NCI-H146 (cell line): Measurements from ENCODE around the gene MPZL2.
"Not testable (repeated sequence)": the region's sequence is repeated elsewhere in the genome, so short reads cannot be mapped to it uniquely, and the experiment has no call there.

Experiments
- DNase-seq: peaks from one replicate; lab custom pipeline; 2025; lab: John Stamatoyannopoulos, UW

MPZL2 gene

DNA sequence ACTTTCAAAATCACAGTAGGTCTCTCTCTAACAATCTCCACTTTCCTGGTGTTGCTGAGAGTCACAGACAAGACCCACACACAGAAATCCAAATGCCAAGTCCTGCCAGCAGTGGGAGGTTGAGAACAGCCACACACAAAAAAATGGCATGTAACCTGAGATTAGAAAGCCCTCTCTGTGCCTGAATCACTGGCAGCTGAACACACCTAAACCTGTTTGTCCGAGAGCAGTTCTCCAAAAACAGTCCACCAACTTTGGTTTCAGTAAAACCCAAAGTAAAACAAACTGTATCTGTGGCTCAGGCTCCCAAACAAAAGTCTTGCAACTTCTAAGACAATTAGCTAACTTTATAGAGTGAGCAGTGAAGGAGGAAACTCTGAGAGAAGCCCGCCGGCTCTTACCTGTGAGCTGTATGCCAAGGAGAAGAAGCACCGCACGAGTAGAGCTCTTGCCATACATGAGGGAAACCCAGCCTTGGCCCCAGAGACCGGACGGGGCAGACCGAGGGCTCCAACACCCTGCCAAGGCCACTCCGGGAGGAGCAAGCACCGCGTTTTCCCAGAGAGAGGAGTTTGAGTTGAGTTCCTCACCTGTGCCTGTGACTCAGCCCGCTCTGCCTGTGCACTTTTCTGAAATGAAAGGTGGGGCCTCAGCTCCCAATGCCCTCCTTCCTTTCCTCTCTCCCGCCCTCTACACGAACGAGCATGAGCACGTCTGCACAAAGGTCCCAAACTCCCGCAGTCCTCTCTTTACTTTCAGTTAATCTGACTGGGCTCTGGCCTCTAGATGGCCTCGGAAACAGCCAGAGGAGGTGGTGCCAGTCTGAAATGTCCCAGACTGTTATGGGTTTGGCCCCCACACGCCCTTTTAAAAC is at the start of gene MPZL2:
MPZL2 (minus strand) TSS at position 603 of the 874 bp plus-strand sequence; CDS start at position 459, 144 bp downstream.
- DNase-seq = peak; percentile 39

DNA sequence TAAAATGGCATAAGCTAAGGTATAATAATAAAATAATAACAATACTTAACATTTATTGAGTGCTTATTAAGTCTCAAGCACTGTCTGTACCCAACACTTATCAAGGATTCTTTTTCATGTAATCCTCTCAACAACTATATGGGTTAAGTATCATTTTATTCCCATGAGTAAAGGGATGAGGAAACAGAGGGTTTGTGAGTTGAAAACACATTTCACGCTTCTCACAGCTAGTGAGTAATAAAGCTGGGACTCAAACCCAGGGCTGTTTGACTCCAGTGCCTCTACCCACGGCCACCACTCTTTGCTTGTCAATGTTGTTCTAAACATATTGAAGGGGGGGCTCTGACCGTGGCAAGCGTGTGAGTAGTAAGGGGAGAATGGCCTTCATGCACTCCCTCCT is 49.1 kb upstream of the MPZL2 start:
- no peak for DNase-seq

DNA sequence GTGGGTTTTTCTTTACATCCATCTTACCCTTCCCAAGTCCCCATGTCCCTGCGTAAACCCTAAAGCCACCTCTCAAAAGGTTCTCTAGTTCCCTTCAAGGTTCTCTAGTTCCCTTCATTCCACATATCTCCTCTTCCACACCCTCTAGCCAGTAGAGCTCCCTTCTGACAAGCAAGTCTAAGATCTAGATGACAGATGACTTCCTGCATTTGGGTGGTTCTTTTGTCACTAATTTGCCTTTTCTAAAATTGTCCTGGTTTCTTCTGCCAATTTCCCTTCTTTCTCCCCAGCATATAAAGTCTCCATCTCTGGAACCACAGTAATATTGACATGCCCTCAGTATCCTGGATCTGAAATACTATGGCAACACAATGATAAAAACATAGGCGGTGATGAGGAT is 48.2 kb upstream of the MPZL2 start:
- no peak for DNase-seq

DNA sequence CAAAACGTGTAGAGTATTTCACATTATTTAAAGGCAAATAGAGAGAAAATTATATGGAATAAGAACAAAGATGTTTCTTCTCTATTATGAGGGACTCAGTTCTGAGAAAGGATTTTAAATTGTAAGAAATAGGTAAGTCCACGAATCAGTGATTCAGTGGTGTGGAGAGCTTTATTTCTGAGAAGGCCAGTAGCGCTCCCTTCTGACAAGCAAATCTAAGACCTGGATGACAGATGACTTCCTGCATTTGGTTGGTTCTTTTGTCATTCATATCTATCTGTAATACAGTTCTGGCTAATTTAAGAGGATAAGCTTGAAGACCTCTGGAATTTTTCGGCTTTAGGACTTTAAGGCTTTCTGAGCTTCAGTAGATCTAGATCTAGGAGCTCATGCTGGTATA is 47.4 kb upstream of the MPZL2 start:
- DNase-seq = no peak

DNA sequence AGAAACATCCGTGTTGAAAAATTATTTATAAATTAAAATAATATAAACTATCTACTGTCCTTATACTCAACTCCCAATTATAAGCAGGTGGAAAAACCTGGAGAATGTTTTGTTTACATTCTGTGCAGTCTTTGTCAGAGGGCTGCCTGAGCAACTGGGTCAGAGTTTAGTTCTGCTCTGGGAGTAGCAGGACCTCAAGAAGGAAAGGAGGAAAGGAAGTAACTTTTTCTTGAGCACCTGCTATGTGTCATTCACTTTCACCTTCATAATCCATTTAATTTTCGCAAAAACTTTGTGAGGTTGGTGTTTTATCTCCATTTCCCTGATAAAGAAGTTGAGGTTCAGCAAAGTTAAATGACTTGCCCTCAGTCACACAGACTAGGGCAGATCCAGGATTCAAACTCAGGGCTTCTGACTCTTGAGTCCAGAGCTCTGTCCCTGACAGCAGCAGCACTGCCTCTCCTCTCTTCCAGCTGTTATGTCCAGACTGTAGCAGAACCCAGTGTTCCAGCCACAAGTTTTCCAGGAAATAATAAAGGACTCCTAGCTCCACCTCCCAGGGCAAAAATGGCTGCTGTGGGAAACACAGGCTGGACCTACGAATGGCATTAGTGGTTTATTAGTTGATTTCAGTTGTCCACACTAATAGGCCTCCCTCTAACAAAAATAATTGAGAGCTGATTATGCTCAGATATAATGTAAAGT is 46.8 kb upstream of the MPZL2 start:
- DNase-seq = no peak

DNA sequence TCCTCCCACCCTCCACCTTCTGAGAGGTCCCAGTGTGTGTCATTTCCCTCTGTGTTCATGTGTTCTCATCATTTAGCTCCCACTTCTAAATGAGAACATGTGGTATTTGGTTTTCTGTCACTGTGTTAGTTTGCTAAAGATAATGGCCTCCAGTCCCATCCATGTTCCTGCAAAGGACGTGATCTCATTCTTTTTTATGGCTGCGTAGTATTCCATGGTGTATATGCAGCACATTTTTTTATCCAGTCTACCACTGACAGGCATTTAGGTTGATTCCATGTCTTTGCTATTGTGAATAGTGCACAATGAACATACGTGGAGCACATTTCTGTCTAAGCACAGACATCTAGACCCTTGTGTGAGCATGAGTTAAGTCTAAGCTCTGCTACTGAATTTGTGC is 46.2 kb upstream of the MPZL2 start:
- DNase-seq = no peak

DNA sequence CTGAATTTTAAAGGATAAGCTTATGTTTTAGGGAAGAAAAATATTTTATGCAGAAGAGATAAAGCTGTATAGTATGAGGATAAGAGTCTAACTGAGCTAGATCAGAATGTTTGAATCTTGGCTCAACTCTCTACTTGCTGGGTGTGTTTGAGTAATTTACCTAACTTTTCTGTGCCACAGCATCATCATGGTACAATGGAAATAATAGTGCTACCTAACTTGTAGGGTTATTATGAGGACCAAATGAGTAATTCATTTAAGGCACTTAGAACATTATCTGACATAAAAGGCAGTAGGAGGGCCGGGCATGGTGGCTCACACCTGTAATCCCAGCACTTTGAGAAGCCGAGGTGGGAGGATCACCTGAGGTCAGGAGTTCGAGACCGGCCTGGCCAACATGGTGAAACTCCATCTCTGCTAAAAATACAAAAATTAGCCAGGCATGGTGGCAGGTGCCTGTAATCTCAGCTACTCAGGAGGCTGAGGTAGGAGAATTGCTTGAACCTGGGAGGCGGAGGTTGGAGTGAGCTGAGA is 45.0 kb upstream of the MPZL2 start:
- not testable (repeated sequence) for DNase-seq

DNA sequence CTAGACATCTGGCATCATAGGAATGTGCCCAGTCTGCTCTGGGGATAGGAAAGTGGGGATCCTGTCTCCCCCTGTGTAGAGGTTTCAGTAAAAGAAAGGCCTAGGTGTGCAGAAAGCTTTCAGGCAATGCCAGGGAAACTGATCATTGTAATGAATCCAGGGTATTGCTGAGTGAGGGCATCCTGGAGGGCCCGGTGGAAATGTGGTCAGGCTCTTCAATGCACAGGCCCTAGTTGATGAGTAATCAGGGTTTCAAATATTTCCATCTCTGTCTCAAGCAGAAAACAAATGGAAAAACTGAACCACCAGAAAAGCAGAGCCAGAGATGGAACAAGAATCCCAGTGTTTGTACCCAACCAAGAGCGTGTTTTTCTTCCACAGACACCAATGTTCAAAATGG is 42.5 kb upstream of the MPZL2 start:
- no peak for DNase-seq

DNA sequence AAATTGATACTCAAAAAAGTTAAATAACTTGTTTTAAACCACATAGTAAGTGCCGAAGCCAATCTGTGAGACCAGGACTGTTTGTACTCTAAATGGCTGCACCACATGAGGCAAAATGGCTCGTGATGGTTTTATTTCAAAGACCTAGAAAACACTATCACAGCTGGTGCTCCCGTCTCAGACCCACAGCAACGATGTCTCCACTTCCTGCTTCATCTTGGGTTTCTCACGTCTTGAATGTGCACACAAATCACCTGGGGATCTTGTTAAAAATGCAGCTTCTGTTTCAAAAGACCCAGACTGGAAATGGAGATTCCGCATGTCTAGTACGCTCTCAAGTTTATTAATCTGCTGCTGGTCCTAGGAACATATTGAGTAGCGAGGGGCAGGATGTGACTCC is 41.6 kb upstream of the MPZL2 start:
- no peak for DNase-seq

DNA sequence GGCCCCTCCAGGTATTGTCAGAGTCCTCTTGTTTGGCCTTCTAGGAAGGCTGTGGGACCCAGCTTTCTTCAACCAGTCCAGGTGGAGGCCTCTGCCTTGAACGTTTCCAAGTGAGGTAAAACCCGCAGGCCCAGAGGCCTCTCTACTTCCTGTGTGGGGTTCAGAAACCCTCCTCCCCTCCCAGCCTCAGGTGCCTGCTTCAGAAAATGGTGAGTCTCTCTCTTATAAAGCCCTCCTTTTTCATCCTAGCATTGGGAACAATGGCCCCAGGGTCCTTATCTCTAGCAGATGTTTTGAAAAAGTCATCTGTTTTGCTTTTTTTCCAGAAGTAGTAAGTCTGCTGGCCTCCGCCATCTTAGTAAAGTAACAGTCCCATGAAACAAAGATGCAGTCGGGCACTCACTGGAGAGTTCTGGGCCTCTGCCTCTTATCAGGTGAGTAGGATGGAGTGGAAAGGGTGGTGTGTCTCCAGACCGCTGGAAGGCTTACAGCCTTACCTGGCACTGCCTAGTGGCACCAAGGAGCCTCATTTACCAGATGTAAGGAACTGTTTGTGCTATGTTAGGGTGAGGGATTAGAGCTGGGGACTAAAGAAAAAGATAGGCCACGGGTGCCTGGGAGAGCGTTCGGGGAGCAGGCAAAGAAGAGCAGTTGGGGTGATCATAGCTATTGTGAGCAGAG is 40.6 kb upstream of the MPZL2 start, which contains the start of gene CD3E:
CD3E (plus strand) TSS at position 163 of the 681 bp plus-strand sequence; CDS start at position 386, 223 bp downstream.
- DNase-seq = no peak

DNA sequence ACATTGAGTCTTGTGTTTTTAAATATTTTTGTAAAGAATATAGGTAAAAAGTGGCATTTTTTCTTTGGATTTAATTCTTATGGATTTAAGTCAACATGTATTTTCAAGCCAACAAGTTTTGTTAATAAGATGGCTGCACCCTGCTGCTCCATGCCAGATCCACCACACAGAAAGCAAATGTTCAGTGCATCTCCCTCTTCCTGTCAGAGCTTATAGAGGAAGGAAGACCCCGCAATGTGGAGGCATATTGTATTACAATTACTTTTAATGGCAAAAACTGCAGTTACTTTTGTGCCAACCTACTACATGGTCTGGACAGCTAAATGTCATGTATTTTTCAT is 40.1 kb upstream of the MPZL2 start:
- no peak for DNase-seq

DNA sequence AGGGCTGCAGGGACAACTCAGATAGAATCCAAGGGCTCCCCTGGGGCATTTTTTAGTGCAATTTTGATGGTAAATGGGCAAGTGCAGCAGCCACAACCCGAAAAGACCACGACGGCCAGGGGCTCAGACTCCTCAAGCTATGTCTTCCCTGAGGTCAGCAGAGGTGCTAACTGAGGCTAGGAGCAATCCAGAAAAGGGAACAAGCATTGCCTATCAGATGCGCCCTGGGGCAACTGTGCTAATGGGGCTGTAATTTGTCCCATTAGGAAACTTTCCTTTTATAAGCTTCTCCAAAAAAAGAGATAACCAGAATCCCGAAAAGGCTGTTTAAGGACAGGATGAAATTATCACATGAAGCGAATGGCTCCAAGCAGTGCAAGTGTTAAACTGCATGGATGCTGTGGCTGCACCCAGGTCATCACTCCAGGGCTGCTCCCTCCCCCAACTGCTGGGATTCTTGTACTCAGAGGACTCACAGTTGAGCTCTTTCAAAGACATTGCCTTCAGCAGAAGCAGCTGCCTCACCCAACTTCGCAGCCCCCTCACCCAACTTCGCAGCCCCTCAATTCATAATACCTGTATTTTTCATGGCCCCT is 37.6 kb upstream of the MPZL2 start:
- DNase-seq = no peak

DNA sequence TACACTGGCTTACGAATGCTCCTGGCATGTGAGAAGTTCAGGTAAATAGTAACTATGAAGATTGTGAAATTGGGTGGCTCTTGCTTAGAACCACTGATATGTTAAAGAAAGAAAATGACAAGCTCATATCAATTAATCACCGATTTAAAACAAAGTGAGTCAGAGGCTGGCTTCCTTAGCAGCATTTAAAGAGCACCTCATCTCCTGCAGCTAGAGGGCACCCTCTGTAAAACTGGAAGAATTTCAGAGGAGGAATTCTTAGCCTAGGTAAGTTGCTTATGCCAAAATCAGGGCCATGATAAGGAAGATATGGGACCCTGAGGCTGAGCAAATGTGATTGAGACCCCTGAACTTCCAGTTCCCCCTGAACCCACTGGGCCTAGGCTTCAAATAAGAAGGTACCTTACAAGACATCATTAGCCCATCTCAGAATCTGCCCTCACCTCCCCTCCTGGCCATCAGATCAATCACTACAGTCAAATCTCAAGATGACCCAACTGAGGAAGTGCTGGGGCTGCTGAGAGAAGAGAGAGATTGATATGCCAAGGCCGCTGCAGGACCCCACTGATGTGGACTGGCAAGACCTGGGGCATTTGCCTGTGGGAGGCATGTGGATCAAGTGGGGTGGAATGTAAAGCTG is 31.8 kb upstream of the MPZL2 start:
- DNase-seq = no peak

DNA sequence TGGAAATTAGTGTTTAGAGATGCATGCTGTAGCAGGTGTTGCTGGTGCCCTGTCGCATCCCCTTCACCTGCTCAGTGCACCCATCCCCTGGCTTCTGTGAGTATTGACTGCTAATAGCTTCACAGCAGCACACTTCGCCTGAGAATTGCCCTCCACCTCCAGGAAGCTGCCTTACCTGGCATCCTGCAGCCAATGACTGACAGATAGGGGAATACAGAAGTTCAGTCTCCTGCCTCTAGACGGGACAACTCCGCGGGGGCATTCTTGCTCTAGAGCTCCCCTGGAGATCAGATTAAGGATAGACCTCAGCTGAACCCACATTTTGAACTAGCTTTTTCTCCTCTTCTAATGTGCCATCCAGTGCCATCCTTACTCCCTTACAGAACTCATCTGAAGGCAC is 31.1 kb upstream of the MPZL2 start:
- DNase-seq = no peak

DNA sequence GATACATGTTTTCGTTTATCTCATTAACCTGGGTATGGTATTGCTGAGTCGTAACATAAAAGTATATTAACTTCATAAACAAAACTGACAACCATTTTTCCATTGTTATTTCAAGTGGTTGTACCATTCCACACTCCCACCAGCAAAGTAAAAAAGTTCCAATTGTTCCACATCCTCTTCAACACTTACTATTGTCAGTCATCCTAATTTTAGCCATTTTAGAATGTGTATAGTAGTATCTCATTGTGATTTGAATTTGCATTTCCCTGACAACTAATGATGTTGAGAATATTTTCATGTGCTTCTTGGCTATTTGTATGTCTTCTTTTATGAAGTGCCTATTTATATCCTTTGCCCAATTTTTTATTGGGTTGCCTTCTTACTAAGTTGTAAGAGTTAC is 30.0 kb upstream of the MPZL2 start:
- DNase-seq = no peak

DNA sequence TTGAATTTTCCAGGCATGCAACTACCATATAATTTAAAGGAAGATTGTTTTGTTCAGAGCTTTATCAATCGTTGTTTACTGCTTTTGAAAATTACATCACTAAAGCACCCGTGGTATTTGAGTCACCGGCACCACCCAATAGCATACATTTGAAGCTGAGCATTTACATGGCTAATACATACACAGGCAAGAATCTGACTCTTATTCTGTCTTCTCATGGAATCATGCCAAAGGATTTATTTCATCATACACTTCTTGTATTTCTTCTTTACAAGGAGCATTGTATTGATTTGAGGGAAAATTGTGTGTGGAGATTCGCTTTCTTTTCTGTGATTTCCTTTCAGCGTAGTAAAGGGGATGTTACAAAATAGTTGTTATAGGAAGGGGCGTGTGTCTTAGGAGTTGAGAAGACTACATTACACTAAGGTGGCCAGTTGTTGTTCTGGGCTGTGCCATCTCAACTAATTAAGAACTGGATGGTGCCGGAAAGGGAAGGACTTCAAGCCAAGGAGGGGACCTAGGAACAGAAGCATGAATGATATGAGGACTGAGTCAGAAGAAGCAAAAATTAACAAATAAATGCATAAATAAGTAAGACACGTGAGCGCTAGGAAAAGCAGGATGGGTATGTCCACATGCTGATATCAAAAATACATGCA is 27.5 kb upstream of the MPZL2 start:
- DNase-seq = no peak

DNA sequence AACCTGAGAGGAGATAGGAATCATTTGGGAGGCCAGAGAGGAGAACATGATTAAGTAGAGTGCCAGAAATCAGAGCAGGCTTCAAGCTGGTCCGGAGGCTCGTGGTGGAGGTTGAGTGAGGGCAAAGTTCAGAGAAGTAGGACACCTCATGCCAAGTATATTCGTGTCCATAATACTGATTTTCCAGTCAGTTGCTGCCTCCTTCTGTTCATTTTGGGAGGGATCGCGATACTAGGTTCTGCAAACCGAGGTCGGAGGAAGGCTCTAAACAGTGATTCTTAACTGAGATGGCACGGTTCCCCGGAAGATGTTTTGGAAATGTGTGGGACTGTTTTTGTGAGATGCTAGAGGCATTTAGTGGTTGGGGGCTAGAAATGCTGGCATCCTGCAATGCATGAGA is 26.8 kb upstream of the MPZL2 start:
- DNase-seq = no peak

DNA sequence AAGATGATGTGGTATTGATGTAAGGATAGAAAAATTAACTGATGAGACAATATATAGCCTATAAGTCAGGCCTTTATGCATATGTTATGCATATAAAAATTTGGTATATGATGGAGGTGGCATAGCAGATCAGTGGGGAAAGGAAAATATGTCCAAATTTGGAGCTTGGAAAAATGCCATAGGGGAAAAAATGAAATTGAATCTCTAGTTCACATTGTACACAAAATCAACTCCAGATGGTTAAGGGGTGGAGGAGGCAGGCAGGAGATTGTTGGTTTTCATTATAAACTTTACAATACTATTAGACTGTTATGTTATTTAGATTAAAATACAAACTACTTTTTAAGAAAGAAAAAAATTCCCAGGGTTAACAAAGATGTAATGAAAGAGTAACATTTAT is 25.3 kb upstream of the MPZL2 start:
- no peak for DNase-seq

DNA sequence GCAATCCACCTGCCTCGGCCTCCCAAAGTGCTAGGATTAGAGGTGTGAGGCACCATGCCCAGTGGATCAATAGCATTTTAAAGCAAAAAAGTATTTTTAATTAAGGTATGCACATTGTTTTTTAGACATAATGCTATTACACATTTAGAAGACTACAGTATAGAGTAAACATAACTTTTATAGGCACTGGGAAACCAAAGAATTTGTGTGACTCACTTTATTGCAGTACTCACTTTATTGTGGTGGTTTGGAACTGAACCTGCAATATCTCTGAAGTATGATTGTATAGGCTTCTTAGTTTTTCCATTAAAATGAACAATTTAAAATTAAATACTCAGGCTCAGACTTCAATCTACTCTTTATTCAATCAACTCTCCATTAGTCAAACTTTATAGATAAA is 22.9 kb upstream of the MPZL2 start:
- DNase-seq = no peak

DNA sequence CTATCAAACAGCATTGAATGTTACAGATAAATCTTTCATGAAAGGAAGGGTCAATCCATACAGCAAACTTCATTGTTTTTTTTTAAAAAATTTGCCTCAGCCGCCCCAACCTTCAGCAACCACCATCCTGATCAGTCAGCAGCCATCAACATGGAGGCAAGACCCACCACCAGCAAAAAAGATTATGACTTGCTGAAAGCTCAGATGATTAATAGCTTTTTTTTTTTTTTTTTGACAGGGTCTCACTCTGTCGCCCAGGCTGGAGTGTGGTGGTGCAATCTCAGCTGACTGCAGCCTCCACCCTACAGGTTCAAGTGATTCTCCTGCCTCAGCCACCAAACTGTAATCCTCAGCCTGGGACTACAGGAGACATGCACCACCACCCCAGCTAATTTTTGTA is 22.4 kb upstream of the MPZL2 start:
- no peak for DNase-seq

DNA sequence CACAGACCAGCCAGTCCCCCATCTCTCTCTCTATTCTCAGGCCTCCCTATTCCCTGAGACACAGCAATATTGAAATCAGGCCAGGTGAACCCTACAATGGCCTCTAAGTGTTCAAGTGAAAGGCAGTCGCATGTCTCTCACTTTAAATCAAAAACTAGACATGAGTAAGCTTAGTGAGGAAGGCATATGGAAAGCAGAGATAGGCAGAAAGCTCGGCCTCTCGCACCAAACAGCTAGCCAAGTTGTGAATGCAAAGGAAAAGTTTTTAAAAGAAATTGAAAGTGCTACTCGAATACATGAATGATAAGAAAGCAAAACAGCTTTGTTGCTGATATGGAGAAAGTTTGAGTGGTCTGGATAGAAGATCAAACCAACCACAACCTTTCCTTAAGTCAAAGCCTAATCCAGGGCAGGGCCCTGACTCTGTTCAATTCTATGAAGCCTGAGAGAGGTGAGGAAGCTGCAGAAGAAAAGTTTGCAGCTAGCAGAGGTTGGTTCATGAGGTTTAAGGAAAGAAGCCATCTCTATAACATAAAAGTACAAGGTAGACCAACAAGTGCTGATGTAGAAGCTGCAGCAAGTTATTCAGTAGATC is 19.8 kb upstream of the MPZL2 start:
- no peak for DNase-seq
